ENCODE measurements around the gene PLEKHJ1. TPM values are rescaled to one million over a fixed set of nuclear protein-coding genes. Genes with fewer than 3 reads are reported as not detected.

PLEKHJ1 gene
- total and polyA plus RNA-seq, 2 of the 13 experiments (the other 11 are each of a cell fraction or from before 2014, with no cell fraction given): 70.5 to 130 TPM

GRCh38 chr19:2269244-2270156 lies 33.4 kb upstream of the PLEKHJ1 start (continued):
- peak; percentile 88 for TF ChIP-seq MYPOP (CRISPR knock-in tag; IDR thresholded peaks at IDR 0.05)
- TF ChIP-seq ATF7 (IDR thresholded peaks at IDR 0.05): no peak
- no peak for TF ChIP-seq ATF7 (CRISPR knock-in tag; IDR thresholded peaks at IDR 0.05)
- no peak for TF ChIP-seq ZSCAN5A (CRISPR knock-in tag; IDR thresholded peaks at IDR 0.05; ENCODE audit: borderline replicate concordance)
- TF ChIP-seq HNF4A (CRISPR knock-in tag; IDR thresholded peaks at IDR 0.05): no peak
- peak; percentile 87 for TF ChIP-seq IRF9 (CRISPR knock-in tag; IDR thresholded peaks at IDR 0.05; ENCODE audit: borderline replicate concordance)
- TF ChIP-seq HNF1A (IDR thresholded peaks at IDR 0.05; ENCODE audit: low read depth): no peak
- TF ChIP-seq HNF1A (CRISPR knock-in tag; IDR thresholded peaks at IDR 0.05; ENCODE audit: borderline replicate concordance): no peak
- TF ChIP-seq ZNF451 (CRISPR knock-in tag; IDR thresholded peaks at IDR 0.05): no peak
- TF ChIP-seq TRAFD1 (CRISPR knock-in tag; IDR thresholded peaks at IDR 0.05; ENCODE audit: borderline replicate concordance): no peak
- TF ChIP-seq HIVEP1 (CRISPR knock-in tag; IDR thresholded peaks at IDR 0.05): peak; percentile 47
- no peak for TF ChIP-seq SCMH1 (CRISPR knock-in tag; IDR thresholded peaks at IDR 0.05; ENCODE audit: borderline replicate concordance)
- TF ChIP-seq JUND (CRISPR knock-in tag; IDR thresholded peaks at IDR 0.05): no peak
- 0 out of 2 replicates have a peak, but pooled peaks have one; percentile 40 for TF ChIP-seq SIX4 (CRISPR knock-in tag; IDR thresholded peaks at IDR 0.05)
- no peak for TF ChIP-seq ZNF597 (CRISPR knock-in tag; IDR thresholded peaks at IDR 0.05)
